Peyer's patch (tissue), 4 donors: ENCODE results near the gene EHD4. TPM values are rescaled to one million over a fixed set of nuclear protein-coding genes. Genes with fewer than 3 reads are reported as not detected.
A peak's percentile ranks its signal among the peaks of the same experiment; 100 is the strongest.

Source experiments
- DNase-seq, 3 donors: peaks; one replicate each; pipeline ENCODE4 v3.0.0-alpha.2; 2017 to 2019
- H3K27ac ChIP-seq, 4 donors: fragments of 200-600 bp; sonication (generic); one replicate each; pipeline ENCODE4 v1.5.1; 2016 to 2019
- H3K27me3 ChIP-seq, 2 donors: fragments of 200-600 bp; sonication (generic); one replicate each; pipeline ENCODE4 v1.5.1; 2019
- H3K36me3 ChIP-seq, 3 donors: fragments of 200-600 bp; sonication (generic); one replicate each; pipeline ENCODE4 v1.5.1; 2016 to 2019
- H3K4me1 ChIP-seq, 4 donors: fragments of 200-600 bp; sonication (generic); one replicate each; pipeline ENCODE4 v1.5.1; 2016 to 2019
- H3K4me3 ChIP-seq, 4 donors: fragments of 200-600 bp; sonication (generic); 1 replicate in 3 of 4; 2 replicates in 1 of 4; pipeline ENCODE4 v1.5.1; 2016 to 2019; ENCODE audit warnings: mild to moderate bottlenecking in 1 of 4
- H3K9me3 ChIP-seq, 4 donors: fragments of 200-600 bp; sonication (generic); one replicate each; pipeline ENCODE4 v1.5.1; 2016 to 2019; ENCODE audit warnings: mild to moderate bottlenecking in 1 of 4
- CTCF ChIP-seq, 6 experiments: fragments of 450-650 bp in 4 of 6; fragments of 200-600 bp in 2 of 6; sonication (generic) in 1 of 6; IDR thresholded peaks; one replicate each; pipeline ENCODE4 v1.5.1; 2017 to 2019; ENCODE audit warnings: antibody characterized with exemption in 6 of 6, mild to moderate bottlenecking in 3 of 6, moderate library complexity in 1 of 6
- POLR2A ChIP-seq, 2 donors: fragments of 450-650 bp; IDR thresholded peaks; one replicate each; pipeline ENCODE4 v1.5.1; 2017; ENCODE audit warnings: antibody characterized with exemption in 2 of 2, mild to moderate bottlenecking in 2 of 2, moderate library complexity in 2 of 2
- total RNA-seq, 4 donors: library from RNA; depleted of rRNA; stranded (reverse); fragments of >200 nt; gene quantifications; one replicate each; pipeline ENCODE4 v1.1.0, GENCODE V29; 2016

EHD4 gene
- total RNA-seq, 4 donors from 2014 or later: 23.1 to 53.9 (median 34.9) TPM

GRCh38 chr15:42014406-42014805 is 42.0 kb upstream of the EHD4 start:
- Histone ChIP-seq H3K9me3 (no peaks in the 10 kb centered on the region), H3K4me1 (peaks cover 0 to 7% (median 0%) of the 10 kb centered on the region in 4 donors)

GRCh38 chr15:42012928-42013482 is 40.6 kb upstream of the EHD4 start:
- Histone ChIP-seq H3K36me3 (no peaks in the 10 kb centered on the region), H3K4me1 (peaks cover 0 to 7% (median 0%) of the 10 kb centered on the region in 4 donors), H3K4me3 (no peak overlapping the region), H3K27ac (no peak overlapping the region), H3K9me3 (no peaks in the 10 kb centered on the region), H3K27me3 (no peaks in the 10 kb centered on the region)
- no peak for DNase-seq
- TF ChIP-seq POLR2A (IDR thresholded peaks at IDR 0.05) (no peak), CTCF (IDR thresholded peaks at IDR 0.05) (no peak)

More at GRCh38 chr15:42014406-42014805, 42.0 kb upstream of the EHD4 start:
- TF ChIP-seq CTCF (IDR thresholded peaks at IDR 0.05): no peak
- TF ChIP-seq POLR2A (IDR thresholded peaks at IDR 0.05): no peak
- Histone ChIP-seq H3K27ac (no peak overlapping the region), H3K27me3 (no peaks in the 10 kb centered on the region), H3K4me3 (no peak overlapping the region), H3K36me3 (no peaks in the 10 kb centered on the region)
- DNase-seq: no peak

- no peak for TF ChIP-seq POLR2A (IDR thresholded peaks at IDR 0.05)
- no peak for TF ChIP-seq CTCF (IDR thresholded peaks at IDR 0.05)
- no peak overlapping the region for H3K27ac ChIP-seq
- peaks cover 0 to 7% (median 0%) of the 10 kb centered on the region in 4 donors for H3K4me1 ChIP-seq
- no peaks in the 10 kb centered on the region for H3K9me3 ChIP-seq
- no peak overlapping the region for H3K4me3 ChIP-seq
- peak in 2 of 3 donors; percentile 53 to 62 for DNase-seq
- no peaks in the 10 kb centered on the region for H3K36me3 ChIP-seq
- H3K27me3 ChIP-seq: no peaks in the 10 kb centered on the region
Measured at GRCh38 chr15:42012241-42012640, 39.9 kb upstream of the EHD4 start.

- Histone ChIP-seq H3K27ac (peak overlapping the region in 1 of 4 donors; percentile 6), H3K4me3 (no peak overlapping the region)
- TF ChIP-seq POLR2A (IDR thresholded peaks at IDR 0.05) (no peak), CTCF (IDR thresholded peaks at IDR 0.05) (no peak)
Measured at GRCh38 chr15:42011074-42011473, 38.7 kb upstream of the EHD4 start.

GRCh38 chr15:42010434-42010833 is 38.1 kb upstream of the EHD4 start:
- no peaks in the 10 kb centered on the region for H3K27me3 ChIP-seq
- H3K4me3 ChIP-seq: no peak overlapping the region
- H3K4me1 ChIP-seq: peaks cover 0 to 7% (median 0%) of the 10 kb centered on the region in 4 donors
- DNase-seq: no peak
- H3K27ac ChIP-seq: peak overlapping the region in 1 of 4 donors; percentile 38
- TF ChIP-seq CTCF (IDR thresholded peaks at IDR 0.05): no peak
- no peak for TF ChIP-seq POLR2A (IDR thresholded peaks at IDR 0.05)
- H3K9me3 ChIP-seq: no peaks in the 10 kb centered on the region
- H3K36me3 ChIP-seq: no peaks in the 10 kb centered on the region

More at GRCh38 chr15:42011074-42011473, 38.7 kb upstream of the EHD4 start:
- Histone ChIP-seq H3K4me1 (peaks cover 0 to 7% (median 0%) of the 10 kb centered on the region in 4 donors), H3K9me3 (no peaks in the 10 kb centered on the region), H3K27me3 (no peaks in the 10 kb centered on the region), H3K36me3 (no peaks in the 10 kb centered on the region)
- no peak for DNase-seq
